Astrocyte (in vitro differentiated cells and primary cell): ENCODE data around the gene BCO1. TPM values are rescaled to one million over a fixed set of nuclear protein-coding genes. Genes with fewer than 3 reads are reported as not detected.
A peak's percentile ranks its signal among the peaks of the same experiment; 100 is the strongest.

Experiments used
- DNase-seq: peaks from one replicate; pipeline ENCODE4 v3.0.0-alpha.2; 2010; ENCODE audit warnings: low read depth
- FAIRE-seq: peaks from 2 replicates; lab custom pipeline; 2011; peaks lifted over from hg19 to GRCh38; lab: Jason Lieb, UNC
- H2AFZ ChIP-seq: 2 replicates; pipeline ENCODE4 v1.6.0; 2012; ENCODE audit warnings: low read depth, low read length, inconsistent platforms
- H3K27ac ChIP-seq: 2 replicates; pipeline ENCODE4 v1.5.1; 2011; ENCODE audit warnings: low read depth, low read length, inconsistent platforms
- H3K27me3 ChIP-seq: 2 replicates; pipeline ENCODE4 v1.6.0; 2011; ENCODE audit warnings: low read length, inconsistent platforms; ENCODE audit not compliant: insufficient read depth
- H3K36me3 ChIP-seq: 2 replicates; pipeline ENCODE4 v1.5.1; 2011; ENCODE audit warnings: low read length, inconsistent platforms; ENCODE audit not compliant: insufficient read depth
- H3K4me1 ChIP-seq: 2 replicates; pipeline ENCODE4 v1.5.1; 2011; ENCODE audit warnings: low read length, inconsistent platforms; ENCODE audit not compliant: insufficient read depth
- H3K4me2 ChIP-seq: 2 replicates; pipeline ENCODE4 v1.6.0; 2012; ENCODE audit warnings: low read length, inconsistent platforms
- H3K4me3 ChIP-seq: 2 replicates; pipeline ENCODE4 v1.5.1; 2011; ENCODE audit warnings: low read depth, mild to moderate bottlenecking, low read length, inconsistent platforms; ENCODE audit not compliant: insufficient read depth
- H3K79me2 ChIP-seq: 2 replicates; pipeline ENCODE4 v1.6.0; 2012; ENCODE audit warnings: mild to moderate bottlenecking, low read length, inconsistent platforms; ENCODE audit not compliant: insufficient read depth
- H3K9ac ChIP-seq: 2 replicates; pipeline ENCODE4 v1.6.0; 2012; ENCODE audit warnings: mild to moderate bottlenecking, low read length, inconsistent platforms
- H3K9me3 ChIP-seq: 2 replicates; pipeline ENCODE4 v1.5.1; 2012; ENCODE audit warnings: low read depth, mild to moderate bottlenecking, low read length, inconsistent platforms; ENCODE audit not compliant: insufficient read depth
- H4K20me1 ChIP-seq: 2 replicates; pipeline ENCODE4 v1.6.0; 2012; ENCODE audit warnings: low read length, inconsistent platforms; ENCODE audit not compliant: insufficient read depth
- H3K27ac Mint-ChIP-seq: one replicate; pipeline ENCODE4 v1.8.0; 2021; ENCODE audit warnings: mild to moderate bottlenecking, mixed read lengths; ENCODE audit not compliant: unreplicated experiment
- H3K27me3 Mint-ChIP-seq: one replicate; pipeline ENCODE4 v1.8.0; 2021; ENCODE audit warnings: low read depth, mixed read lengths; ENCODE audit not compliant: unreplicated experiment
- H3K36me3 Mint-ChIP-seq: one replicate; pipeline ENCODE4 v1.8.0; 2021; ENCODE audit warnings: low read depth, mixed read lengths; ENCODE audit not compliant: unreplicated experiment
- H3K4me1 Mint-ChIP-seq: one replicate; pipeline ENCODE4 v1.8.0; 2021; ENCODE audit warnings: low read depth, mixed read lengths; ENCODE audit not compliant: unreplicated experiment
- H3K4me3 Mint-ChIP-seq: one replicate; pipeline ENCODE4 v1.8.0; 2021; ENCODE audit warnings: mild to moderate bottlenecking, moderate library complexity, mixed read lengths; ENCODE audit not compliant: unreplicated experiment
- H3K9me3 Mint-ChIP-seq: one replicate; pipeline ENCODE4 v1.8.0; 2021; ENCODE audit warnings: mild to moderate bottlenecking, mixed read lengths; ENCODE audit not compliant: unreplicated experiment
- EZH2 ChIP-seq: IDR thresholded peaks from 2 replicates; pipeline ENCODE4 v1.6.1; 2012; ENCODE audit warnings: mild to moderate bottlenecking, low read length, inconsistent platforms; ENCODE audit not compliant: insufficient read depth
- total RNA-seq: library from RNA; stranded (reverse); gene quantifications from 2 replicates; pipeline ENCODE4 v1.2.1, GENCODE V29; 2021
- TF ChIP-seq, protein P1 (sequence below): IDR thresholded peaks from 2 replicates; pipeline ENCODE4 v1.5.1; 2011; ENCODE audit warnings: low read depth, mild to moderate bottlenecking, inconsistent platforms, low read length, moderate library complexity; ENCODE audit not compliant: insufficient read depth

Gene BCO1
- total RNA-seq, 1 donor from 2014 or later: not detected

DNA sequence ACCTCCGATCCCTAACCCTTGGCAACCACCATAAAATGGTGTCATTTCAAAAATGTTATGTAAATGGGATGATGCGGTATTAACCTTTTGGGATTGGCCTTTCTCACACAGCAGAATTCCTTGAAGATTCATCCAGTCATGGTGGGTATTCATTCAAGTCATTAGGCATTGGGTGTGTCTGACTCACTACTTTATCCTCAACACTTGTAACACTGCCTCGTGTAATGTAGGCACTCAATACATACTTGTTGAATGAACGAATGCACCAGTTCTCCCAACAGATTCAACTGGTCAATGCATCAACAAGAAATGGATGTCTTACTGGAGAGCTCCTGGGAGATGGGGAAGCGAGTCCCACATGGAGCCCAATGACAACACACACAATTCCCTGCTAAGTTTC, 54.4 kb downstream of the BCO1 start:
- H3K27ac ChIP-seq: no peak overlapping the region
- TF ChIP-seq, protein P1, sequence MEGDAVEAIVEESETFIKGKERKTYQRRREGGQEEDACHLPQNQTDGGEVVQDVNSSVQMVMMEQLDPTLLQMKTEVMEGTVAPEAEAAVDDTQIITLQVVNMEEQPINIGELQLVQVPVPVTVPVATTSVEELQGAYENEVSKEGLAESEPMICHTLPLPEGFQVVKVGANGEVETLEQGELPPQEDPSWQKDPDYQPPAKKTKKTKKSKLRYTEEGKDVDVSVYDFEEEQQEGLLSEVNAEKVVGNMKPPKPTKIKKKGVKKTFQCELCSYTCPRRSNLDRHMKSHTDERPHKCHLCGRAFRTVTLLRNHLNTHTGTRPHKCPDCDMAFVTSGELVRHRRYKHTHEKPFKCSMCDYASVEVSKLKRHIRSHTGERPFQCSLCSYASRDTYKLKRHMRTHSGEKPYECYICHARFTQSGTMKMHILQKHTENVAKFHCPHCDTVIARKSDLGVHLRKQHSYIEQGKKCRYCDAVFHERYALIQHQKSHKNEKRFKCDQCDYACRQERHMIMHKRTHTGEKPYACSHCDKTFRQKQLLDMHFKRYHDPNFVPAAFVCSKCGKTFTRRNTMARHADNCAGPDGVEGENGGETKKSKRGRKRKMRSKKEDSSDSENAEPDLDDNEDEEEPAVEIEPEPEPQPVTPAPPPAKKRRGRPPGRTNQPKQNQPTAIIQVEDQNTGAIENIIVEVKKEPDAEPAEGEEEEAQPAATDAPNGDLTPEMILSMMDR: no peak
- no peak for TF ChIP-seq EZH2
- no peak overlapping the region for H3K4me3 ChIP-seq

DNA sequence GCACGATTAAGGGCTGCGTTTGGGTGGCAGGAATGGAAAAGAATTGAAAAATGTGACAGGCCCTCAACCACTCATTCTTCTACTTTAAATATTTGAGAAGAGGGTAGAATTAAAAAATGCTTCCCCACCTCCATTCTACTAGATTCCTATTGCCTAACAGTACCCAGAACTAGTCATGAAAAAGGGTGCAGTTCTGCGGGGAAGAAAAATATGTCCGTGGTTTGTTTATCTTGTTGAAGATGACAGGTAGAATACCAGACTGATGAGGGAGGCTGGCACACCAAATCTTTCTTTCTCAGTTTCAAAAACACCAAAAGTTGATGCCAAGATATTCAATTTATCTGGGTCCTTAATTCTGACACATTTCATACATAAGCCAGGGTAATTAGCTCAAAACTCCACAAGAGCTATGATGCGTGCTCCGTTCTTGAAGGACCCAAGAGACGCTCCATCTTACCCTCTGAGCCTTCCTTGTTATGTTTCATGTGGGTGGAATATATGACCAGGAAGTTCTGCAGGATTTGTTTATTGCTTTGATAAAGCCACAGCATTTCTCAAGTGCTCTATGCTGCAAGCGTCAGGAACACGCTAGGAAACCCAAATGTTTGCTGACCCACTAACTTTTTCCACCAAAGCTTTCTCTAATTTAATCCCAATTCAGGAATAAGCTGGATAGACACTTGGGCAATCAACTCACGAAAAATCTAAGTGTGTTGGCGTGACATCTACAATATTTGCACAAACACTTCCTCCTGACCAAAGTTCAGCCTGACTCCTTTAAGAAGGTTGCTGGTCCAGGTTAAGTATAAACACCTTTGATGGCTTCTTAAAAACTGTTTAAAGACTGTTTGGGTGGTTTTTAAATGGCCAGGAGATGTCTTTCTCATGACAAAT, 55.7 kb downstream of the BCO1 start:
- Histone ChIP-seq H3K9ac (no peak overlapping the region), H3K36me3 (no peaks in the 10 kb centered on the region), H3K9me3 (no peaks in the 10 kb centered on the region), H4K20me1 (no peaks in the 10 kb centered on the region), H3K27me3 (no peaks in the 10 kb centered on the region), H3K4me3 (no peak overlapping the region), H2AFZ (no peak overlapping the region), H3K79me2 (no peaks in the 10 kb centered on the region), H3K4me1 (peaks cover 5% of the 10 kb centered on the region), H3K4me2 (peak overlapping the region; percentile 34), H3K27ac (peak overlapping the region; percentile 24)
- Mint-ChIP-seq H3K4me3 (no peak overlapping the region), H3K9me3 (peaks cover 5% of the 10 kb centered on the region), H3K36me3 (peaks cover 3% of the 10 kb centered on the region), H3K4me1 (no peaks in the 10 kb centered on the region), H3K27ac (no peak overlapping the region), H3K27me3 (peaks cover 5% of the 10 kb centered on the region)
- peak; percentile 88 for DNase-seq
- FAIRE-seq: no peak
- no peak for TF ChIP-seq EZH2
- TF ChIP-seq, protein P1: no peak

More for the DNA sequence above, 54.4 kb downstream of the BCO1 start:
- H3K36me3 ChIP-seq: no peaks in the 10 kb centered on the region
- no peaks in the 10 kb centered on the region for H3K27me3 ChIP-seq
- DNase-seq: peak; percentile 50
- no peaks in the 10 kb centered on the region for H3K9me3 ChIP-seq
- H3K27ac Mint-ChIP-seq: no peak overlapping the region
- no peaks in the 10 kb centered on the region for H3K4me1 Mint-ChIP-seq
- peaks cover 11% of the 10 kb centered on the region for H3K27me3 Mint-ChIP-seq
- FAIRE-seq: no peak
- H3K4me1 ChIP-seq: peaks cover 5% of the 10 kb centered on the region
- H3K79me2 ChIP-seq: no peaks in the 10 kb centered on the region
- H4K20me1 ChIP-seq: no peaks in the 10 kb centered on the region
- H3K4me3 Mint-ChIP-seq: no peak overlapping the region
- H3K36me3 Mint-ChIP-seq: peaks cover 3% of the 10 kb centered on the region
- H3K9me3 Mint-ChIP-seq: peaks cover 5% of the 10 kb centered on the region
- no peak overlapping the region for H3K9ac ChIP-seq
- no peak overlapping the region for H2AFZ ChIP-seq
- no peak overlapping the region for H3K4me2 ChIP-seq

DNA sequence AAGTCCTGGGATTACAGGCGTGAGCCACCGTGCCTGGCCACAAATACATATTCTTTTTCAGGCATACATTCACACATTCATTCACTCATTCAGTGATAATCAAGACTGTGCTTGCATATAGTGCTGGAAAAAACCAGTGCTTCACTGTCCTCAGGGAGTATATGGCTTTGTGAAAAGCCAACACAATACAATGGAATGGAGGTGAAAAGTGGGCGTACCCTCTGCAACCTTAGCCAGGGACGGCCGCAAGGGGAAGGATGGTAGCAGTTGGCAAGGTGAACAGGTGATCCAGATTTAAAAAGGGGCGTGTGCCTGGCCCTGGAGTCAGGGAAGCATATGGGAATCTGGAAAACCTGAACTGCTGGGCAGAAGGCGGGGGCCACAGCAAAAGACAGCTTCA, 58.1 kb downstream of the BCO1 start:
- no peak for FAIRE-seq

More for the DNA sequence above, 58.1 kb downstream of the BCO1 start:
- Histone ChIP-seq H3K27ac (no peak overlapping the region), H3K4me3 (no peak overlapping the region), H3K27me3 (no peaks in the 10 kb centered on the region), H3K9me3 (no peaks in the 10 kb centered on the region), H3K79me2 (no peaks in the 10 kb centered on the region), H3K4me1 (peaks cover 5% of the 10 kb centered on the region), H3K4me2 (no peak overlapping the region), H3K36me3 (no peaks in the 10 kb centered on the region), H3K9ac (no peak overlapping the region), H4K20me1 (no peaks in the 10 kb centered on the region), H2AFZ (no peak overlapping the region)
- Mint-ChIP-seq H3K4me1 (no peaks in the 10 kb centered on the region), H3K27me3 (peaks cover 3% of the 10 kb centered on the region), H3K36me3 (peaks cover 3% of the 10 kb centered on the region), H3K4me3 (no peak overlapping the region), H3K27ac (no peak overlapping the region), H3K9me3 (peaks cover 3% of the 10 kb centered on the region)
- DNase-seq: no peak
- no peak for TF ChIP-seq EZH2
- TF ChIP-seq, protein P1: no peak
